Smooth muscle cell of the brain vasculature (primary cell): ENCODE data around the gene EPS8L2.
"Not testable (repeated sequence)": the region's sequence is repeated elsewhere in the genome, so short reads cannot be mapped to it uniquely, and the experiment has no call there.

Experiments
- DNase-seq: peaks from one replicate; pipeline ENCODE4 v3.0.0-alpha.2; 2012; ENCODE audit warnings: low read depth, low spot score

The EPS8L2 gene

DNA sequence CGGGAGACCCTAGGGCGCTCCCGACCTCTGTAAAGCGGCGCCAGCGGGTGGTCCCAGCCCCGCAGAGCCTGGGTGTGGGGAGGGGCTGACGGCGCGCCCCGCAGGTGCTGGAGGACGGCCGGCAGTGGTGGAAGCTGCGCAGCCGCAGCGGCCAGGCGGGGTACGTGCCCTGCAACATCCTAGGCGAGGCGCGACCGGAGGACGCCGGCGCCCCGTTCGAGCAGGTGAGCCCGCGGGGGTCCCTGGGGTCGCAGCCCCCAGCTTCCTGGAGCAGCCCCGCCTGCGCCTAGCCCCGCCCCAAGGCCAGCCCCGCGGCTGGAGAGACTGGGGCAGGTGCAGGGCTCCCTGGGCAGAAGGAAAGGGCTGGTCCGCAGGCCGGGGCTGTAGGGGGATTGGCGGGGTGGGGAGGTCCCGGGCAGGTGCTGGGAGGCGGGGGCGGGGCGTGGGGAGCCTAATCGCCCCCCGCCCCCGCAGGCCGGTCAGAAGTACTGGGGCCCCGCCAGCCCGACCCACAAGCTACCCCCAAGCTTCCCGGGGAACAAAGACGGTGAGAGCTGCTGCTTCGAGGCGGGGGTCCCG lies 19.7 kb downstream of the EPS8L2 start:
- DNase-seq: no peak

DNA sequence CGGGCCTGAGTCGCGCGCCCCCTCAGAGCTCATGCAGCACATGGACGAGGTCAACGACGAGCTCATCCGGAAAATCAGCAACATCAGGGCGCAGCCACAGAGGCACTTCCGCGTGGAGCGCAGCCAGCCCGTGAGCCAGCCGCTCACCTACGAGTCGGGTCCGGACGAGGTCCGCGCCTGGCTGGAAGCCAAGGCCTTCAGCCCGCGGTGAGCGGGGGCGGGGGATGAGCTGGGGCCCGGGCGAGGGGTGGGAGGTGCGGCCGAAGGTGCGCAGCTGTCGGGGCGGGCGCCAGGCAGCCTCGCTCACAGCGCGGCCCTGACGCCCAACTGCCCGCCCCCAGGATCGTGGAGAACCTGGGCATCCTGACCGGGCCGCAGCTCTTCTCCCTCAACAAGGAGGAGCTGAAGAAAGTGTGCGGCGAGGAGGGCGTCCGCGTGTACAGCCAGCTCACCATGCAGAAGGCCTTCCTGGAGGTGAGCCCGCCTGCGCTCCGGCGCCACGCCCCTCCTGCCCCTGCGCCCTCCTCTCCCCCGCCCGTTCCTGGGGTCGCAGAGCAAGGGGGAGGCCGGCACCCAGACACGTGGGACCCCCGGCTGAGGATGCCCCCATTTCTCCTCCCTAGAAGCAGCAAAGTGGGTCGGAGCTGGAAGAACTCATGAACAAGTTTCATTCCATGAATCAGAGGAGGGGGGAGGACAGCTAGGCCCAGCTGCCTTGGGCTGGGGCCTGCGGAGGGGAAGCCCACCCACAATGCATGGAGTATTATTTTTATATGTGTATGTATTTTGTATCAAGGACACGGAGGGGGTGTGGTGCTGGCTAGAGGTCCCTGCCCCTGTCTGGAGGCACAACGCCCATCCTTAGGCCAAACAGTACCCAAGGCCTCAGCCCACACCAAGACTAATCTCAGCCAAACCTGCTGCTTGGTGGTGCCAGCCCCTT lies 20.5 kb downstream of the EPS8L2 start:
- DNase-seq: no peak

DNA sequence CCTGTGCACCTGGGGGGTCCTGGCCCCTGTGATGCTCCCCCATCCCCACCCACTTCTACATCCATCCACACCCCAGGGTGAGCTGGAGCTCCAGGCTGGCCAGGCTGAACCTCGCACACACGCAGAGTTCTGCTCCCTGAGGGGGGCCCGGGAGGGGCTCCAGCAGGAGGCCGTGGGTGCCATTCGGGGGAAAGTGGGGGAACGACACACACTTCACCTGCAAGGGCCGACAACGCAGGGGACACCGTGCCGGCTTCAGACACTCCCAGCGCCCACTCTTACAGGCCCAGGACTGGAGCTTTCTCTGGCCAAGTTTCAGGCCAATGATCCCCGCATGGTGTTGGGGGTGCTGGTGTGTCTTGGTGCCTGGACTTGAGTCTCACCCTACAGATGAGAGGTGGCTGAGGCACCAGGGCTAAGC lies 21.3 kb downstream of the EPS8L2 start:
- DNase-seq: no peak

DNA sequence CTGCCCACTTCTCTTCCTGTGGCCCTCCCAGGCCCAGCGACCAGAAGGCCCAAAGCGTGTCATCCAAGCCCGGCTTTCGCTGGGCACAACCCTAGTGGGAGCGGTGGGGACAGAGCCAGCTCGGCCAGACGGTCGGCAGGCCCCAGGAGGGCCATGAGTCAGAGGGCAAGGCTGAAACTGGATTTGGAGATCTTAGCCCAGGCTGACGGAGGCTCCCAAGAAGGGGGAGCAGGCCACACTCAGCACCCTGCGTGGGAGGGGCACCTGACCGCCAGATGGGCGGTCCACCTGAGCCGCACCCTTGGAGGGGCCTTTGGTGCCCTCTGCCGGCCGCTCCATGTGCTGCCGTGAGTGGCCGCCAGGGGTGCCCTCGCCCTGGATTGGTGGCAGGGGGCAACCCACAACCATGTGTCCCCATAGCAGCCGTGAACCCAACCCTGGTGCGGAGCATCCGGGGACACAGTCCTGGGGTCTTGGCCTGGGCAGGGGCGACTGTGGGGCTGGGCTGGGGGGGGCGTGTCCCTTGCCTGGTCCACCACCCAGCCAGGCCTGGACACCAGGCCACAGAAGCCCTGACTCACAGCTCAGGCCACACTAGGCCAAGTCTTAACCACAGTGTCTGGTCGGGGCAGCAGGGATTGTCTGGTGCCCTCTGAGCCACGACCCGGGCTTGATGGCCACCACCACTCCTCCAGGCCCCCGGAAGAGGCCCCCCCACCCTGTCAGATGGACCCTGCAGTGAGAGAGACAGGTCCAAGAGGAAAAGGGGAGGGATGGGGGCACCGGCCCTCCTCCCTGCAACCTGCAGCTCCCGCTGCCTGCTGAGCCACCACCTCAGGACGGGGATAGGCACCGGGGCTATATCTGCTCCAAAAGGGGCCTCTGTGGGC lies 22.1 kb downstream of the EPS8L2 start:
- DNase-seq: no peak

DNA sequence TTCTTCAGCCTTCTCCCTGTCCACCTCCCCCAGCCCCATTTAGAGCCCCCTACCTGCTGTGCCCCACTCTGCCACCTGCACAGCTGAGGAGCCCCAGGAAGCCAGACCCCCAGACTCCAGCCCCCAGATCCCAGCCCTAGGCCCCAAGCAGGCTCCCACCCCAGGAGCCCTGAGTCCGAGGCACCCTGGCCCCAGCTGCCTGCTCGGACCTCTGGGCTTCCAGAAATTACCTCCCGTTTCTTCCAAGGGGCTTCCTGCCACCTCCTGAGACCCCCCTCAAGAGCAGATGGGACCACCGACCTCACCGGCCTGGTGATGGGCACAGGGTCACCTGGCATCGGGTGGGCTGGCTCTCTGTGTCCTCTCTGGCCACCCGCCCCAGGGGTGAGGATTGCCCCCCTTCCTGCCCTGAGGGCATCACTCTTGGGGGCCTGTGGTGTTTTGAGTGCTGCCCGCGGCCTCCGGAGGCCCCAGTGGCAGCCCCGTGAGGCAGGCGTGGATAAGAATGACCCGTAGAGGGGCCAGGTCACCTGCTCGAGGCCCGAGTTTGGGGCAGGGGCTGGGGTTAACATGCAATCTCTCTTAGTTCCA lies 23.0 kb downstream of the EPS8L2 start:
- no peak for DNase-seq

DNA sequence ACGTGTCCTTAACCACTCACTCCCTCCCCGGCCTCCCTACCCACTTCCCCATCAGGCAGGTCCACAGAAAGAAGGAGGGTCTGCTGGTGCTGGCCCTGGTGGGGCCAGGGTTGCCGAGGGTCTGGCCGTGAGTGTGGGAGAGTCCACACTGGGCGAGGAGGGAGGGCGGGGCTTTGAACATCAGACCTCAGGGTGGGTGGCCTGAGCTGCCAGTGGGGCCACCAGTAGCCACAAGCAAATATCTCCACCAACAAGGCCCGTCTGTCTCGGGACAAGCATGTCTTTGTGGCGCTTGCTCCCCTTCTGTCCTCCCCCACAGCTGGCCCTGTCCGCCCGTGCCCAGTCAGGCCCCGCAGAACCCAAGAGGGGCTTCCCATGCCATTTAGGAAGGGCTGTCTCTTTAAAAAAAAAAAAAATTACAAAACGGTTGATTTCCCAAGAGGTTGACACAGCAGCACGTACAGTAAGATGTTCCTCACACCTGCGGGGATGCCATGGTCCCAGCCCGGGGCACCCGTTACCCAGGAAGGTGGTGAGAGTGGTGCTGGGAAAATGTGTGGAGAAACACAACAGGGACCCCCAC lies 23.6 kb downstream of the EPS8L2 start:
- DNase-seq: no peak

DNA sequence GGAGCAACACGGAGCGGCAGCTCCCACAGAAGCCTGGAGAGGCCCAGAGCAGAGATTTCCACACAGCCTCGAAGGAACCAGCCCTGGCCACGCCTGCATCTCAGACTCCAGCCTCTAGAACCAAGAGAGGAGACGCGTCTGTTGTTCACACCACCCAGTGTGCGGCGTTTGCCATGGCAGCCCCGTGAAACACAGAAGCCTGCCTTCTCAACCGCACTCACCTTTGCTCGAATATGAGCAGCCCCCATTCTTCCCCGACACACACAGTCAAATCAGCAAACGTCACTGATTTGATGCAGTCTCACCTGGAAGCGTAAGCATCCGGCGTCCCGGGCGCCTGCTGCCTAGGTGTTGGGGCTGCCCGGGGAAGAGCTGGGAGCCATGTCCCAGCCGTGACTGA lies 27.0 kb downstream of the EPS8L2 start:
- no peak for DNase-seq

DNA sequence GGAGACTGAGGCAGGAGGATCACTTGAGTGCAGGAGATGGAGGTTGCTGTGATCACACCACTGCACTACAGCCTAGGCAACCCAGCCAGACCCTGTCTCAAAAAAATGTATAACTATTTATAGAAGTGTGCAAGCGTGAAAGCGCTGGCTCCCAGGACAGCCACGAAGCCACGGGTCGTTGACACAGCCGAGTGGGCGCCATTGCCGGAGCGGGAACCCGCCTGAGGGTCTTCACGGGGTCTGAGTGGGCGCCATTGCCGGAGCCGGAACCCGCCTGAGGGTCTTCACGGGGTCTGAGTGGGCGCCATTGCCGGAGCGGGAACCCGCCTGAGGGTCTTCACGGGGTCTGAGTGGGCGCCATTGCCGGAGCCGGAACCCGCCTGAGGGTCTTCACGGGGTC lies 28.5 kb downstream of the EPS8L2 start:
- DNase-seq: not testable (repeated sequence)

DNA sequence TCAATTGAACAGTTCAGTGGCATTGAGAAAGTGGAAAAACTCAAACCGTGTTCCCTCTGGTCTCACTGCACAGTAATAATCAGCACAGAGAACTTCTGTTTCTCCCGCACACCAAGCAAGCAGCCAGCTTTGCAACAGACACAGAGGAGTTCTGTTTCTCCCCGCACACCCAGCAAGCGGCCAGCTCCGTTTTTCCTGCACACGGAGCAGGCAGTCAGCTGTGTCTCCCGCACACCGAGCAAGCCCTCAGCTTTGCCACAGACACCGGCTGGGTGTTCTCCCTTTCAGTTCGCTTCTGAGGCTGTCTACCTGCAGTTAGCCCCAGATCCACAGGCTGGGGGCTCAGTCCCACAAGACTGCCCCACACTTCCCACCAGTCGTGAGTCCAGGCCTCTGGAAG lies 31.3 kb downstream of the EPS8L2 start:
- DNase-seq: no peak

DNA sequence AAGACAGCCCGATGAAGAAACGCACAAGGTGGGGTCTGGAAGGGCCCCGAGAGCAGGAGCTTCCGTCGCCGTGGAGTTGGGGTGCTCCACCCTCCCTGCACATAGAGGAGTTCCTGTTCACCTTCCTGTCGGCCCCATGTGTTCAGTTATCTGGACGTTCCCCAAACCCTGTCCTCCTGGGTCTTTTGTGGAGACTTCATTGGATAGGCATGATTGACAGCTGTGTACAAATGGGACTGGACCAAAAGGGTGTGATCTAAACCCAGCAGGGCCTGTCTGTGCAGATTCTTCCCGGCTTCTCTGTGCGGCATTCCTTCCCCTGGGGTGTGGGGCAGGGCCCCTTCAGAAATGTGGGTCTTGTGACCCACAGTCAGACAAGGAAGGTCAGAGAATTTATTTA lies 31.9 kb downstream of the EPS8L2 start:
- DNase-seq: not testable (repeated sequence)

DNA sequence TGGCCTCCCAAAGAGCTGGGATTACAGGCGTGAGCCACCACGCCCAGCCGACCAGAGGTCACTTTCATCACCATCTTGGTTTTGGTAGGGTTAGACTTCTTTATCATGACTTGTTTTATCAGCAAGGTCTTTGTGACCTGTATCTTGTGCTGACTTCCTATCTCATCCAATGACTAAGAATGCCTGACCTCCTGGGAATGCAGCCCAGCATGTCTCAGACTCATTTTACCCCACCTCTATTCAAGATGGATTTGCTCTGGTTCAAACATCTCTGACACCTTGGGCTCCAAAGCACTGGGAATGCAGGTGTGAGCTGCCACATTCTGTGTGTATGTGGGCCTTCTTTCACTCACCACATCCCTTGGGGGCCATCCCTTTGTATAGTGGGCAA lies 36.1 kb downstream of the EPS8L2 start:
- no peak for DNase-seq

DNA sequence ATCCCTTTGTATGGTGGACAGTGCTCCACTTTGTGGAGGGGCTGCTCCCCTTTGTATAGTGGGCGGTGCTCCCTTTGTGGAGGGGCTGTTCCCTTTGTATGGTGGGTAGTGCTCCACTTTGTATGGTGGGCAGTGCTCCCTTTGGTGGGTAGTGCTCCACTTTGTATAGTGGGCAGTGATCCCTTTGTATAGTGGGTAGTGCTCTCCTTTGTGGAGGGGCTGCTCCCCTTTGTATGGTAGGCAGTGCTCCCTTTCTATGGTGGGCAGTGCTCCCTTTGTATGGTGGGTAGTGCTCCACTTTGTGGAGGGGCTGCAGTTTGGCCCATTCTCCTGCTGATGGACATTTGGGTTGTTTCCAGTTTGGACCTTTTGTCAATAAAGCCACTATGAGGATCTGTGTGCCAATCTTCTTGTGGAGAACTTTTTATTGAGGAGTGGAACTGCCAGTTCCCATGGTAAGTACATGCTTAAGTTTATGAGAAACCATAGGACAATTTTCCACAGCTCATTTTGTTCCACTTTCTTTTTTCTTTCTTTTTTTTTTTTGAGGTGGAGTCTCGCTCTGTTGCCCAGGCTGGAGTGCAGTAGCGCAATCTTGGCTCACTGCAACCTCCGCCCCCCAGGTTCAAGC lies 36.7 kb downstream of the EPS8L2 start:
- DNase-seq: no peak

DNA sequence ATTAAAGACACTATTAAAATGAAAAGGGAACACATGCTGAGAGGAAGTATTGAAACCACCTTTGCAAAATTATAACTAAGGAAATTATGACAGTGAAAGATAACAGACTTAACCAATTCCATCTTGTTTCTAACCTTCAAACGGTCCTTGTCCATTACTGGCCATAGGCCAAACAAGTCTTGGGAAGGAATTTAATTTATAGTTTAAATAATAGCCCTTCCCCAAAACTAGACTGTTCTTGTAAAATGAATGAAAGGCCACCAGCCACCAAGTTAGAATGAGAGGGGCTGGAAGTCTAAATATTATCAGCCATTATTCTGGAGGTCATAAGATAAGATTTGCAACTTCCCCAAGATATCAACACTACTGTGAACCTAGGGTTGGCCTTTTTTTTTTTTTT lies 39.4 kb downstream of the EPS8L2 start:
- DNase-seq: no peak

DNA sequence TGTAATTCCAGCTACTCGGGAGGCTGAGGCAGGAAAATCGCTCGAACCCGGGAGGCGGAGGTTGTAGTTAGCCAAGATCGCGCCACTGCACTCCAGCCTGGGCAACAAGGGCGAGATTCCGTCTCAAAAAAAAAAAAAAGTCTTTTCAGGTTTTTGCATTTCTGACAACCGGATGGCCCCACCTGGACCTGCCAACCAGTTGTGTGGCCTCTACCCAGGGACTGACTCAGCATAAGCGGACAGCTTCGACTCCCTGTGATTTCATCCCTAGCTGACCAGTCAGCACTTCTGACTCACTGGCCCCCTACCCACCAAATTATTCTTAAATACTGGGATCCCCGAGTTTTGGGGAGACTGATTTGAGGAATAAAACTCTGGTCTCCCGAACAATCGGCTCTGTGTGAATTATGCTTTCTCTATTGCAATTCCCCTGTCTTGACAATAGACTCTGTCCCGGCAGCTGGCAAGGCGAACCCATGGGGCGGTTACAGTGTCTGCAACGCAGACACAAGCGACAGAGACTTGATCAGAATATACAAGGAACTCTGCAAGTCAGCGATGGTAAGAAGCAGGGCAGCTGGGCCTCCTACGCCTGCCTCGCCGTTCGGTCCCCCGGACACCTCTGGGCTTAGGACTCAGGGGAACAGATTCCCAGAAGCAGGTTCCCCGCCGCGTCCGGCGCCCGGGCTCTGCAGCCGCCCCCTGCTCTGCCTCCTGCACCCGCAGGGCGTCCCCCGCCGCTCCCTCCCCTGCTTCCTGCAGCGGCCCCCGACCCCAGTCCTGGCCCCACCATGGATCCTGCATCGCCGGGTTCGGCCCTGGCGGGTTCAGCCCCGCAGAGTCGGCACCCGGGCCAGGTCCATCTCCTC lies 40.5 kb downstream of the EPS8L2 start:
- no peak for DNase-seq

DNA sequence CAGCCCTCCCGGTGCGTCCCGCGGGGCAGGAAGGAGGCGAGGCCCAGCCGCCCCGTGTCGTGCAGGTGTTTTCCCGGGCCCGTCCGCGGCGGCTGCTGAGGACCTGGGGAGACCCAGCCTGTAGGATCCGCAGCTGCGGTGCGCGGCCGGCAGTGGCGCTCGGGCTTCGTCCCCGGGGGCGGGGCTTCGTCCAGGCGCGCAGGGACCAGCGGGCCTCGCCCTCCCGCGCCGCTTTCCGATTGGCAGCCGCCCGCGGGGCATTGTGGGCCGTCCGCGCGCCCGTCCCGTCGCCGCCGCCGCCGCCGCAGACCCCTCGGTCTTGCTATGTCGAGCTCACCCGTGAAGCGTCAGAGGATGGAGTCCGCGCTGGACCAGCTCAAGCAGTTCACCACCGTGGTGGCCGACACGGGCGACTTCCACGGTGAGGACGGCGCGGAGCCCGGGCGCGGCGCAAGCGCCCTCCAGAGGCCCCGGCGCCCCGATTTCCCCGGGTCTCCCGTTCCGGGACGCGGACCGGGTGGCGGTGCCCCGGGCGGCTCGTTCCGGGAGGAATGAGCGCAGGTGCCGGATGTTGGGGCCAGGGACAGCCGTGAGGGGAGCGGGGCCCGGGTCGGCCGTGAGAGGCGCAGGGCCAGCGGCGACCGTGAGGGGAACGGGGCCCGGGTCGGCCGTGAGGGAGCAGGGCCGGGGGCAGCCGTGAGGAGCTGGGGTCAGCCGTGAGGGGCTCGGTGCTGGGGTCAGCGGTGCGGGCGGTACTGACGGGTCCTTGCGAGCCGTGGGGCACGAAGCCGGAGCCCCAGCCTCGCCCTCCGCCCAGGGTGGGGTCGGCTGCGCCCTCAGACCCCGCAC lies 41.4 kb downstream of the EPS8L2 start, which contains the start of gene TALDO1:
Gene TALDO1, plus strand, starts transcription at position 307 of the 849 bp plus-strand sequence. Its CDS starts 18 bp downstream, at position 325.
- DNase-seq: peak; percentile 40

DNA sequence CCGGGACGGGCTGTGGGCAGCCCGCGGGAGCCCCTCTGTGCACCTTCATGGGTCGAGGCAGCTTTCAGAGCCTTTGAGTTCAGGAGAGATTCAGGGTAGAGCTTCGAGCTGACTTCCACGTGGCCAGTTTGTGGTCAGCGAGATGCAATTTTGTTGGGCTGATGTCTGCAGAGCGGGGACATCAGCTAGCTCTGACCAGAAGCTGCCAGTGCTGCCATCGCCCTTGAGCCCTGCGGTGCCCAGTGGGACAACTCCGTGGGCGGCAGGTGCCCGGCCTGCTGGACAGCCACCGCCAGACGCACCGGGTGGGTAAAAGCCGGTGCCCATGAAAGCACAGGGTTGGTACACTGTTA lies 42.0 kb downstream of the EPS8L2 start:
- DNase-seq: no peak

DNA sequence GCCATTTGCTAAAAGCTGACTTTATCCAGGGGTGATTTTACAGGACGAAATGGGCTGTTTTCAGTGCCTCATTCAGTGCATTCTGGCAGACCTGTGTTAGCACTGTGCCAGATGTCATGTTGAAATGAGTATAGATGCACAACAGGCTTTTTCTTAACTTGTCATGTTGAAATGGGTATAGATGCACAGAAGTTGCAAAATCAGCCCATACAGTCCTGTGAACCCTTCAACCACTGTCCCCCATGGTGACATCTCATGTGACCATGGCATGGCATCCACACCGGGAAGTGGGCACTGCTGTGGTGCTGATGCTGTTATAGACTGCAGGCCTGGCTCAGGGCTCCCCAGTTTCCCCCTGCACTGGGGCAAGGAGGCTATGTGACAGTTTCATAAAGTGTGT lies 43.7 kb downstream of the EPS8L2 start:
- no peak for DNase-seq

DNA sequence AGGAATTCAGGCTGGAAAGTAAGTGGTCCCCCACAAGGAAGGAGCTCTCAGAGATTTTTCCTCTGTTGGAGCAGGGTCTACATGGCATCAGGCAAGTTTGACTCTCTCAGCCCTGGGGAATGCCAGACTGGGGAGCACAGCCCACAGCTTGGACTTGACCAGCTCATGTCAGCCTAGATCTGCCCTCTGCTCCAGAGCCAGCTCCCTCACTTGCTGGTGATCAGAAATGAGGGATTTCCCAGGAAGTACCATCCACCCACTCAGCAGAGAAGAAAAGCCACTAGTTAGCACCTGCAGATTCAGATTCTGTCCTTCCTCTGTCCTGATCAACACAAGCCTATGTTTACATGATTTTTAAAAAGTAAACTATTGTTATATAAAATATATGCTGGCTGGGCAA lies 54.2 kb downstream of the EPS8L2 start:
- no peak for DNase-seq

DNA sequence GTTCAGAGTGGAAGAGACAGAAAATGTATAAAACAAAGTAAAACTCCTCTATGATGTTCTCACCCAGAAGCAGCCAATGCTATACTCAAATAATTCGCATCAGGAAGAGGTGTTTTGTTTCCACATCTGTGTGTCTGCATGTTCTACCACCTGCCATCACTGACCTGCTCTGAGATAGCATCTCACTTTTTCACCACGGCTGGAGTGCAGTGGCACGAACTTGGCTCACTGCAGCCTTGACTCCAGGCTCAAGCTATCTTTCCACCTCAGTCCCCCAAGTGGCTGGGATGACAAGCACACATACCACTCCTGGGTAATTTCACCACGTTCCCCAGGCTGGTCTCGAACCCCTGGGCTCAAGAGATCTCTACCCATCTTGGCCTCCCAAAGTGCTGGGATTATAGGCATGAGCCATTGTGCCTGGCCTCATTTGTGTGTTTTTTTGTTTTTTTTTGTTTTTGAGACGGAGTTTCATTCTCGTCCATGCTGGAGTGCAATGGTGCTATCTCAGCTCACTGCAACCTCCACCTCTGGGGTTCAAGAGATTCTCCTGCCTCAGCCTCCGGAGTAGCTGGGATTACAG lies 55.6 kb downstream of the EPS8L2 start:
- no peak for DNase-seq
